Measurements from ENCODE around the gene ACSBG1.

Gene ACSBG1

DNA sequence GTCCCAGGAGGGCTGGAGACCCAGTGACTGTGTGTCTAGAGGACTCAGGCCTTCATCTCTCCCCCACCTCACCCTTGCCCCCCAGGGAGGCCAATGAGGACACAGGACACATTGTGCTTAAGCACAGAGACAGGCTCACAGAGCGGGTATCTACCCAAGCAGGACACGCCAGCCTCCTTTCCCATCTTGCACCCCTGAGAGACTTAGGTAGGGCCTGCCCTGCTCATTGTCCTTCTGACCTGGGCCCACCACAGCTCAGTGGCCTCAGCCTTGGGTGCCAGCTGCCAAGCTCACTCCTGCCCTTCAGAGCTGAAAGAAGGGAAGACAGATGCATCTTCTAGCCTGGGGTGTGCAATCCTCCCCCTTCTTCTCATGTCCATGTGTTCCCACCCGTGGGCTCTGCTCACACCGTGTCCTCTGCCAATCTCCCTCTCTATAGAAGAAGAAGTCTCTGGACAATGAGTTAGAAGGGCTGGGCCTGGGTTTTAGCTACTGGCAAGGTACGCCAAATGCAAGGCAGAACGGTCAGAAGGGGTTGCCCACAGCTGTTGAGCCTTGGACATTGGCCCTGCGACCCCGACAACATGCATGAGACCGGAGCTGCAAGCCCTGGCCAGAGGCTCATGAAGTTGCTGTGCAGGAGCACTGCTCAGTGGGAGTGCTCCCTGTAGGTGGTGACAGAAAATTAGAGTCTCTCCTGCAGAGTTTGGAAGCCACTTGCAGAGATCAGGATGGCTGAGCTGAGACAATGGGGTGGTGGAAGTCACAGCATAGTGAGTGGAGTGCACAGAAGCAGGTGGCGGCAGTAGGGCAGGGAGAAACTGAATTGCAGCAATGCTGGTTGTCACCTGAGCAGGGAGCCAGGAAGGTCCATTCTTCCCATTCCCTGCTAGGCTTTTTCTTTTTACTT, 32.8 kb downstream of the ACSBG1 start:
- Histone ChIP-seq H3K9me3 (replicated peaks in 1 of 2; ENCODE audit: control insufficient read depth in 2 of 2, insufficient read depth in 1 of 2, low read depth in 1 of 2, low read length in 2 of 2) (no peaks in the 10 kb centered on the region), H3K14ac (ENCODE audit: low read length) (no peak overlapping the region), H3K4me1 (ENCODE audit: control insufficient read depth in 2 of 2, insufficient read depth in 1 of 2, low read depth in 1 of 2, low read length in 2 of 2) (peaks cover 5% of the 10 kb centered on the region in 2 donors), H2AK5ac (ENCODE audit: low read depth, low read length) (peak overlapping the region; percentile 48), H3K4ac (ENCODE audit: low read length) (no peak overlapping the region), H2BK15ac (ENCODE audit: low read length) (no peak overlapping the region), H3K36me3 (replicated peaks in 1 of 2; ENCODE audit: control insufficient read depth in 2 of 2, insufficient read depth in 2 of 2, low read length in 2 of 2) (no peaks in the 10 kb centered on the region), H3K4me2 (ENCODE audit: insufficient read depth, low read length, poor library complexity, severe bottlenecking) (no peak overlapping the region), H2BK5ac (ENCODE audit: low read length) (no peak overlapping the region), H3K79me1 (ENCODE audit: low read depth, low read length) (no peaks in the 10 kb centered on the region), H3K4me3 (ENCODE audit: low read length in 2 of 2) (no peak overlapping the region), H3K27ac (replicated peaks; ENCODE audit: low read length) (no peak overlapping the region), H2AFZ (ENCODE audit: low read length) (no peak overlapping the region), H4K91ac (ENCODE audit: low read depth, low read length, poor library complexity) (no peak overlapping the region), H3K9ac (ENCODE audit: low read depth, low read length, poor library complexity) (no peak overlapping the region), H2BK120ac (ENCODE audit: low read depth, low read length) (no peak overlapping the region), H2BK12ac (ENCODE audit: low read length) (no peak overlapping the region), H3K27me3 (ENCODE audit: control insufficient read depth in 3 of 3, insufficient read depth in 3 of 3, low read depth in 1 of 3, low read length in 3 of 3) (peaks cover 0 to 17% (median 0%) of the 10 kb centered on the region in 3 experiments), H3K18ac (ENCODE audit: low read length) (no peak overlapping the region), H3K23ac (ENCODE audit: low read depth, low read length, poor library complexity) (no peak overlapping the region), H4K8ac (ENCODE audit: low read depth, low read length) (no peak overlapping the region)
- no peak for DNase-seq (ENCODE audit: low spot score)
- WGBS, 2 donors (ENCODE audit: extremely low coverage in 2 of 2, insufficient read length in 2 of 2, insufficient replicate concordance in 1 of 2), result no CpG with 5 or more reads among the region's 10 CpGs

GRCh38 chr15:78200276-78200930, 34.0 kb downstream of the ACSBG1 start:
- no peak overlapping the region for H3K9ac ChIP-seq (ENCODE audit: low read depth, low read length, poor library complexity)
- no peak for DNase-seq (ENCODE audit: low spot score)
- no peak overlapping the region for H4K8ac ChIP-seq (ENCODE audit: low read depth, low read length)
- no peaks in the 10 kb centered on the region for H3K36me3 ChIP-seq (replicated peaks in 1 of 2; ENCODE audit: control insufficient read depth in 2 of 2, insufficient read depth in 2 of 2, low read length in 2 of 2)
- H3K4me2 ChIP-seq (ENCODE audit: insufficient read depth, low read length, poor library complexity, severe bottlenecking), result no peak overlapping the region
- H2BK12ac ChIP-seq (ENCODE audit: low read length), result no peak overlapping the region
- no peak overlapping the region for H2BK120ac ChIP-seq (ENCODE audit: low read depth, low read length)
- H3K4me1 ChIP-seq (ENCODE audit: control insufficient read depth in 2 of 2, insufficient read depth in 1 of 2, low read depth in 1 of 2, low read length in 2 of 2), result peaks cover 0 to 3% of the 10 kb centered on the region in 2 donors
- H3K27me3 ChIP-seq (ENCODE audit: control insufficient read depth in 3 of 3, insufficient read depth in 3 of 3, low read depth in 1 of 3, low read length in 3 of 3), result peaks cover 0 to 17% (median 0%) of the 10 kb centered on the region in 3 experiments
- H3K27ac ChIP-seq (replicated peaks; ENCODE audit: low read length), result no peak overlapping the region
- no peak overlapping the region for H3K18ac ChIP-seq (ENCODE audit: low read length)
- H4K91ac ChIP-seq (ENCODE audit: low read depth, low read length, poor library complexity), result no peak overlapping the region
- no peak overlapping the region for H3K23ac ChIP-seq (ENCODE audit: low read depth, low read length, poor library complexity)
- no peaks in the 10 kb centered on the region for H3K9me3 ChIP-seq (replicated peaks in 1 of 2; ENCODE audit: control insufficient read depth in 2 of 2, insufficient read depth in 1 of 2, low read depth in 1 of 2, low read length in 2 of 2)
- no peak overlapping the region for H3K4ac ChIP-seq (ENCODE audit: low read length)
- H3K79me1 ChIP-seq (ENCODE audit: low read depth, low read length), result no peaks in the 10 kb centered on the region
- H2AK5ac ChIP-seq (ENCODE audit: low read depth, low read length), result no peak overlapping the region
- no peak overlapping the region for H3K14ac ChIP-seq (ENCODE audit: low read length)
- no peak overlapping the region for H2BK5ac ChIP-seq (ENCODE audit: low read length)
- H2BK15ac ChIP-seq (ENCODE audit: low read length), result no peak overlapping the region
- no peak overlapping the region for H2AFZ ChIP-seq (ENCODE audit: low read length)
- H3K4me3 ChIP-seq (ENCODE audit: low read length in 2 of 2), result no peak overlapping the region
- WGBS, 2 donors (ENCODE audit: extremely low coverage in 2 of 2, insufficient read length in 2 of 2, insufficient replicate concordance in 1 of 2), result no CpG with 5 or more reads among the region's 10 CpGs

- Histone ChIP-seq H3K4me1 (ENCODE audit: control insufficient read depth in 2 of 2, insufficient read depth in 1 of 2, low read depth in 1 of 2, low read length in 2 of 2) (peaks cover 0 to 4% of the 10 kb centered on the region in 2 donors), H3K27me3 (ENCODE audit: control insufficient read depth in 3 of 3, insufficient read depth in 3 of 3, low read depth in 1 of 3, low read length in 3 of 3) (peaks cover 0 to 11% (median 0%) of the 10 kb centered on the region in 3 experiments), H3K36me3 (replicated peaks in 1 of 2; ENCODE audit: control insufficient read depth in 2 of 2, insufficient read depth in 2 of 2, low read length in 2 of 2) (no peaks in the 10 kb centered on the region), H3K4ac (ENCODE audit: low read length) (no peak overlapping the region), H3K18ac (ENCODE audit: low read length) (no peak overlapping the region), H2BK12ac (ENCODE audit: low read length) (no peak overlapping the region), H3K27ac (replicated peaks; ENCODE audit: low read length) (no peak overlapping the region), H2BK120ac (ENCODE audit: low read depth, low read length) (no peak overlapping the region), H3K4me2 (ENCODE audit: insufficient read depth, low read length, poor library complexity, severe bottlenecking) (no peak overlapping the region), H3K23ac (ENCODE audit: low read depth, low read length, poor library complexity) (no peak overlapping the region), H4K91ac (ENCODE audit: low read depth, low read length, poor library complexity) (no peak overlapping the region), H4K8ac (ENCODE audit: low read depth, low read length) (no peak overlapping the region), H3K9ac (ENCODE audit: low read depth, low read length, poor library complexity) (no peak overlapping the region), H2BK15ac (ENCODE audit: low read length) (no peak overlapping the region), H2AK5ac (ENCODE audit: low read depth, low read length) (no peak overlapping the region), H3K9me3 (replicated peaks in 1 of 2; ENCODE audit: control insufficient read depth in 2 of 2, insufficient read depth in 1 of 2, low read depth in 1 of 2, low read length in 2 of 2) (no peaks in the 10 kb centered on the region), H3K79me1 (ENCODE audit: low read depth, low read length) (no peaks in the 10 kb centered on the region), H3K14ac (ENCODE audit: low read length) (no peak overlapping the region), H2AFZ (ENCODE audit: low read length) (no peak overlapping the region), H2BK5ac (ENCODE audit: low read length) (no peak overlapping the region), H3K4me3 (ENCODE audit: low read length in 2 of 2) (no peak overlapping the region)
- WGBS, 2 donors (ENCODE audit: extremely low coverage in 2 of 2, insufficient read length in 2 of 2, insufficient replicate concordance in 1 of 2), result no CpG with 5 or more reads among the region's 7 CpGs
- DNase-seq (ENCODE audit: low spot score), result no peak
Measured at GRCh38 chr15:78197632-78198031, 36.7 kb downstream of the ACSBG1 start.

GRCh38 chr15:78195735-78196201, 38.6 kb downstream of the ACSBG1 start:
- no peaks in the 10 kb centered on the region for H3K36me3 ChIP-seq (replicated peaks in 1 of 2; ENCODE audit: control insufficient read depth in 2 of 2, insufficient read depth in 2 of 2, low read length in 2 of 2)
- no peak overlapping the region for H2BK5ac ChIP-seq (ENCODE audit: low read length)
- peaks cover 0 to 1% (median 0%) of the 10 kb centered on the region in 3 experiments for H3K27me3 ChIP-seq (ENCODE audit: control insufficient read depth in 3 of 3, insufficient read depth in 3 of 3, low read depth in 1 of 3, low read length in 3 of 3)
- no peak overlapping the region for H3K4me3 ChIP-seq (ENCODE audit: low read length in 2 of 2)
- H2BK120ac ChIP-seq (ENCODE audit: low read depth, low read length), result no peak overlapping the region
- DNase-seq (ENCODE audit: low spot score), result no peak
- H3K9me3 ChIP-seq (replicated peaks in 1 of 2; ENCODE audit: control insufficient read depth in 2 of 2, insufficient read depth in 1 of 2, low read depth in 1 of 2, low read length in 2 of 2), result no peaks in the 10 kb centered on the region
- no peak overlapping the region for H3K4ac ChIP-seq (ENCODE audit: low read length)
- H3K4me1 ChIP-seq (ENCODE audit: control insufficient read depth in 2 of 2, insufficient read depth in 1 of 2, low read depth in 1 of 2, low read length in 2 of 2), result peaks cover 0 to 4% of the 10 kb centered on the region in 2 donors
- WGBS, 2 donors (ENCODE audit: extremely low coverage in 2 of 2, insufficient read length in 2 of 2, insufficient replicate concordance in 1 of 2), result no CpG with 5 or more reads among the region's 7 CpGs
- no peak overlapping the region for H3K23ac ChIP-seq (ENCODE audit: low read depth, low read length, poor library complexity)
- H2BK12ac ChIP-seq (ENCODE audit: low read length), result no peak overlapping the region
- H3K9ac ChIP-seq (ENCODE audit: low read depth, low read length, poor library complexity), result no peak overlapping the region
- no peak overlapping the region for H2AK5ac ChIP-seq (ENCODE audit: low read depth, low read length)
- no peak overlapping the region for H3K27ac ChIP-seq (replicated peaks; ENCODE audit: low read length)
- H2AFZ ChIP-seq (ENCODE audit: low read length), result no peak overlapping the region
- H4K91ac ChIP-seq (ENCODE audit: low read depth, low read length, poor library complexity), result no peak overlapping the region
- H3K79me1 ChIP-seq (ENCODE audit: low read depth, low read length), result no peaks in the 10 kb centered on the region
- H2BK15ac ChIP-seq (ENCODE audit: low read length), result peak overlapping the region; percentile 60
- no peak overlapping the region for H3K4me2 ChIP-seq (ENCODE audit: insufficient read depth, low read length, poor library complexity, severe bottlenecking)
- H3K14ac ChIP-seq (ENCODE audit: low read length), result no peak overlapping the region
- no peak overlapping the region for H3K18ac ChIP-seq (ENCODE audit: low read length)
- H4K8ac ChIP-seq (ENCODE audit: low read depth, low read length), result no peak overlapping the region

All from neuronal stem cell (in vitro differentiated cells).